Left ventricle myocardium inferior (tissue), 1 donor: ENCODE data around the gene CHD2. TPM values are rescaled to one million over a fixed set of nuclear protein-coding genes. Genes with fewer than 3 reads are reported as not detected.

Experiments
- DNase-seq: peaks from one replicate; pipeline ENCODE4 v3.0.0-alpha.2; 2020
- H3K27ac ChIP-seq: fragments of 200-600 bp; replicated peaks from 2 replicates; pipeline ENCODE4 v1.8.0; 2021
- H3K27me3 ChIP-seq: fragments of 200-600 bp; 2 replicates; pipeline ENCODE4 v1.8.0; 2021; ENCODE audit warnings: low read depth
- H3K36me3 ChIP-seq: fragments of 200-600 bp; 2 replicates; pipeline ENCODE4 v1.8.0; 2021
- H3K4me1 ChIP-seq: fragments of 200-600 bp; 2 replicates; pipeline ENCODE4 v1.8.0; 2021
- H3K4me3 ChIP-seq: fragments of 200-600 bp; 2 replicates; pipeline ENCODE4 v1.8.0; 2021; ENCODE audit warnings: mild to moderate bottlenecking, moderate library complexity
- H3K9me3 ChIP-seq: fragments of 200-600 bp; replicated peaks from 2 replicates; pipeline ENCODE4 v1.8.0; 2021
- intact Hi-C: fragments of 100-400 bp; cut with micrococcal nuclease; formaldehyde crosslinking; loops from one replicate; pipeline ENCODE4 v1.11.0; 2022
- total RNA-seq: library from RNA; stranded (reverse); fragmentation: NEBNext Ultra II Directional; extraction: Animal tissue kit (Norgen Biotek cat#: 25700); gene quantifications from one replicate; pipeline ENCODE4 v1.2.1, GENCODE V29; 2021
- TF ChIP-seq, protein P1 (sequence below): fragments of 200-600 bp; IDR thresholded peaks from 2 replicates; pipeline ENCODE4 v1.8.0; 2021; ENCODE audit warnings: antibody characterized with exemption, mild to moderate bottlenecking, borderline replicate concordance
- donor health status: DM: no; HTN: yes; CAD: no; lungs with severe emphysema.

CHD2 gene
- total RNA-seq, 1 donor from 2014 or later = 41.3 TPM

DNA sequence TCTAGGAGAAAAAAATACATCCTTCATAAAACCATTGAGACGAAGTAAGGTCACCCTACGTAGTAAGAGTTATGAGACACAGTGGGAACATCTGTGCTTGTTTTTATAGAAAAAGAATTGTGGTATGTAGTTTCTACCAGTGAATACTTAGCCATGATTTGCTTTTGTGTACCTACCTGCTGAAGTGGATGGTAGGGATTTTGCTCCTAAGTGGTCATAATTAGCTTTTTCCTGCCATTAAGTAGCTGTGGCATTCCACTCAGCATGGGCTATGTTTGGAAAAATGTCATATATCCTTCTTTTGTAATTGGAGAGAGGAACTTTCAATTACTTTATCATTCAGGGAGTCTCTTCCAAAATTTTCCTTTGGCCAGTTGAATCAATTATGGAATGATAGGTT lies 63.7 kb downstream of the CHD2 start:
- intact Hi-C loops = no loop called here
- DNase-seq = no peak
- TF ChIP-seq, protein P1, sequence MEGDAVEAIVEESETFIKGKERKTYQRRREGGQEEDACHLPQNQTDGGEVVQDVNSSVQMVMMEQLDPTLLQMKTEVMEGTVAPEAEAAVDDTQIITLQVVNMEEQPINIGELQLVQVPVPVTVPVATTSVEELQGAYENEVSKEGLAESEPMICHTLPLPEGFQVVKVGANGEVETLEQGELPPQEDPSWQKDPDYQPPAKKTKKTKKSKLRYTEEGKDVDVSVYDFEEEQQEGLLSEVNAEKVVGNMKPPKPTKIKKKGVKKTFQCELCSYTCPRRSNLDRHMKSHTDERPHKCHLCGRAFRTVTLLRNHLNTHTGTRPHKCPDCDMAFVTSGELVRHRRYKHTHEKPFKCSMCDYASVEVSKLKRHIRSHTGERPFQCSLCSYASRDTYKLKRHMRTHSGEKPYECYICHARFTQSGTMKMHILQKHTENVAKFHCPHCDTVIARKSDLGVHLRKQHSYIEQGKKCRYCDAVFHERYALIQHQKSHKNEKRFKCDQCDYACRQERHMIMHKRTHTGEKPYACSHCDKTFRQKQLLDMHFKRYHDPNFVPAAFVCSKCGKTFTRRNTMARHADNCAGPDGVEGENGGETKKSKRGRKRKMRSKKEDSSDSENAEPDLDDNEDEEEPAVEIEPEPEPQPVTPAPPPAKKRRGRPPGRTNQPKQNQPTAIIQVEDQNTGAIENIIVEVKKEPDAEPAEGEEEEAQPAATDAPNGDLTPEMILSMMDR = no peak

DNA sequence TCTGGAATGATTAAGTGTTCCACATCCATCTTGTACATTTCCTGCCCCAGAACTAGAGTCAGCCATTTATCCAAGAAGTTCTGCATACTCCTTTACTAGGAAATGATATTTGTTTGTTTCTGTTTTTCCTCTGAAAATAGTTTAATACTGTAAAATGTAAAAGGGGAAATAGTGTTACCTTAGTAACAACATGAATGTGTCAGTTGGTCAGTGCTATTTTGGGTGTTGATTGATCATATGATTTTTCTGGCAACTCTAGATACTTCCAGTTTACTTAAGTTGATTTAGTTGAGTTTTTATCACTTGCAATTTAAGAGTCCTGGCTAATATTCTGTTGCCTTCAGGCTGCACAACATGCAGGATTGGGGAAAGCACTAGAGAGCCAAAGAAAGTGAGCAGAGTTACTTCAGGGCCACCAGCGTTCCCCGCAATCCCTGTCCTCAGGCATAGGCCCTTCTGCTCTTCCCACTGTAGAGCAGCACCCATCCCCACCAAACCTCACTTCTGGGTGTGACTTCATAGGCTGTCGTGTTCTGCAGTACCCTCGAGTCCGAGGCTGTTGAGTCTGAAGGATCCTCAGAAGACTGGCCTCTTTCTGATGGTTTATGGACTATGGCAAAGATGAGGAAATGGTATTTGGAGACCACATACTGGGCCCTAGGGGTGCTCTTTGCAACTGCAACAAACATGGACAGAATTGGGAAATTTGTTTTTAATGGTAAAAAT lies 69.0 kb downstream of the CHD2 start:
- DNase-seq = no peak
- TF ChIP-seq, protein P1 = peak; percentile 11
- H3K36me3 ChIP-seq = peaks cover 76% of the 10 kb centered on the region
- H3K4me1 ChIP-seq = peaks cover 31% of the 10 kb centered on the region
- peak overlapping the region; percentile 54 for H3K27ac ChIP-seq
- no peaks in the 10 kb centered on the region for H3K9me3 ChIP-seq
- intact Hi-C loops = no loop called here
- no peak overlapping the region for H3K4me3 ChIP-seq
- no peaks in the 10 kb centered on the region for H3K27me3 ChIP-seq

More for the DNA sequence above, 63.7 kb downstream of the CHD2 start:
- Histone ChIP-seq H3K9me3 (peaks cover 7% of the 10 kb centered on the region), H3K4me1 (peaks cover 19% of the 10 kb centered on the region), H3K27me3 (no peaks in the 10 kb centered on the region), H3K36me3 (peaks cover 77% of the 10 kb centered on the region), H3K4me3 (no peak overlapping the region), H3K27ac (no peak overlapping the region)

DNA sequence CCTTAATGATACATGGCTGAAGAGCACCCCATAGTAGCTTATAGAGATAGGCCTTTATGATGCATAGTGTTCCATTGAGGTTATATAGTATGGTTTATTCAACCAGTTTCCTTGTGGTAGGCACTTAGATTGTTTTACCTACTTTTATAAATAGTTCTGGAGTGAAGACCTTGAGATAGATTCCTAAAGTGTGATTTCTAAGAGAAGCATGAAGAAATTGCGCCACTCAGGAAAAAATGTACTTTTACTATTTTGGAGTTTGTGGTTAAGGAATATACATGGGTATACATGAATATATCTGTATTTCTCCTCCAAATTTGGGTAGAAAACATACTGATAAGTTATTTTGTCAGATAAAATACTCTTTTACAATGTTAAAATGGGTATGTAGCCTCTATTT lies 70.5 kb downstream of the CHD2 start:
- H3K4me3 ChIP-seq = no peak overlapping the region
- H3K4me1 ChIP-seq = peaks cover 46% of the 10 kb centered on the region
- DNase-seq = no peak
- TF ChIP-seq, protein P1 = no peak
- peaks cover 76% of the 10 kb centered on the region for H3K36me3 ChIP-seq
- H3K9me3 ChIP-seq = no peaks in the 10 kb centered on the region
- intact Hi-C loops = no loop called here
- H3K27me3 ChIP-seq = no peaks in the 10 kb centered on the region
- H3K27ac ChIP-seq = no peak overlapping the region

DNA sequence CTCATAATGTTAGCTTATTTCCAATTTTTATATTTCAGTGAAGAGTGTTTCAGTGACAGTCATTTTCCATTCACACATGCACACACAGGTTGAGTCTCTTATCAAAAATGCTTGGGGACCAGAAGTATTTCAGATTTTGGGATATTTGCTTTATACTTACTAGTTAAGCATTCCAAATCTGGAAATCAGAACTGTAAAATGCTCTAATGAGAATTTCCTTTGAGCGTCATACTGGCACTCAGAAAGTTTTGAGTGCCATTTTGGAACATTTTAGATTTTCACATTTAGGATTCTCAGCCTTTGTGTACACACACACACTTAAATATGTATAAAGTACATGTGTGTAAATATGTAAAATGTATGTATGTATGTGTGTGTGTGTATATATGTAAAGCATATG lies 71.0 kb downstream of the CHD2 start:
- intact Hi-C loops = no loop called here
- no peak for DNase-seq
- Histone ChIP-seq H3K4me3 (no peak overlapping the region), H3K27me3 (no peaks in the 10 kb centered on the region), H3K27ac (no peak overlapping the region), H3K9me3 (no peaks in the 10 kb centered on the region), H3K36me3 (peaks cover 80% of the 10 kb centered on the region), H3K4me1 (peaks cover 51% of the 10 kb centered on the region)
- TF ChIP-seq, protein P1 = no peak

DNA sequence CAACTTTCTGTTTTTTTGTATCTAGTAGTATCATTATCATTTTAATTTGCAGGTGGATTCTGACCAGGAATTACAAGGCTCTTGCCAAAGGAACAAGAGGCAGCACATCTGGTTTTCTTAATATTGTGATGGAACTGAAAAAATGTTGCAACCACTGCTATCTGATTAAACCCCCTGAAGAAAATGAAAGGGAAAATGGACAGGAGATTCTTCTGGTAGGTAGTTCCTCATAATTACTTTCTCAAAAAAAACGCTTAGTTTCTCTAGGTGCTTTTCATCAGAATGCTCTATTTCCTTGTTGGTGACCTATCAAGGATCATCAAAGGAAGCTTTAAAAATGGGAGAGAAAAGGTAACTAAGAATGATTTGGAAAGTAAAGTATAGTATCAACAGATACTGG lies 71.6 kb downstream of the CHD2 start:
- no peak for DNase-seq
- Histone ChIP-seq H3K9me3 (no peaks in the 10 kb centered on the region), H3K36me3 (peaks cover 83% of the 10 kb centered on the region), H3K4me3 (no peak overlapping the region), H3K27ac (no peak overlapping the region), H3K27me3 (no peaks in the 10 kb centered on the region), H3K4me1 (peaks cover 57% of the 10 kb centered on the region)
- intact Hi-C loops = no loop called here
- TF ChIP-seq, protein P1 = no peak
